Smooth muscle cell (in vitro differentiated cells): Measurements from ENCODE around the gene NEURL1B. TPM values are rescaled to one million over a fixed set of nuclear protein-coding genes. Genes with fewer than 3 reads are reported as not detected.

Experiments used
- DNase-seq: peaks from one replicate; lab custom pipeline; 2025; ENCODE audit not compliant: unreplicated experiment; lab: John Stamatoyannopoulos, UW
- H2AFZ ChIP-seq: fragments of 200-600 bp; sonication (generic); 2 replicates; pipeline ENCODE4 v1.6.0; 2016; ENCODE audit warnings: antibody characterized with exemption, low read depth, mild to moderate bottlenecking
- H3F3A ChIP-seq: fragments of 200-600 bp; sonication (generic); 2 replicates; pipeline ENCODE4 v1.6.0; 2017; ENCODE audit warnings: antibody characterized with exemption, low read depth
- H3K27ac ChIP-seq: fragments of 200-600 bp; sonication (generic); 2 replicates; pipeline ENCODE4 v1.5.1; 2016; ENCODE audit warnings: low read depth, mild to moderate bottlenecking
- H3K27me3 ChIP-seq: fragments of 200-600 bp; sonication (generic); 2 replicates; pipeline ENCODE4 v1.6.1; 2016; ENCODE audit warnings: low read depth, mild to moderate bottlenecking
- H3K36me3 ChIP-seq: fragments of 200-600 bp; sonication (generic); 2 replicates; pipeline ENCODE4 v1.5.1; 2016; ENCODE audit warnings: low read depth
- H3K4me1 ChIP-seq: fragments of 200-600 bp; sonication (generic); 2 replicates; pipeline ENCODE4 v1.5.1; 2016; ENCODE audit warnings: low read depth
- H3K4me2 ChIP-seq: fragments of 200-600 bp; sonication (generic); 2 replicates; pipeline ENCODE4 v1.6.0; 2016; ENCODE audit warnings: mild to moderate bottlenecking
- H3K4me3 ChIP-seq: fragments of 200-600 bp; sonication (generic); 2 replicates; pipeline ENCODE4 v1.5.1; 2016; ENCODE audit warnings: mild to moderate bottlenecking
- H3K79me2 ChIP-seq: fragments of 200-600 bp; sonication (generic); 2 replicates; pipeline ENCODE4 v1.6.0; 2016; ENCODE audit warnings: low read depth, mild to moderate bottlenecking
- H3K9ac ChIP-seq: fragments of 200-600 bp; sonication (generic); 2 replicates; pipeline ENCODE4 v1.6.0; 2016; ENCODE audit warnings: low read depth
- H3K9me3 ChIP-seq: fragments of 200-600 bp; sonication (generic); replicated peaks from 2 replicates; pipeline ENCODE4 v1.5.1; 2016; ENCODE audit warnings: low read depth
- H4K20me1 ChIP-seq: fragments of 200-600 bp; sonication (generic); 2 replicates; pipeline ENCODE4 v1.6.0; 2016; ENCODE audit warnings: low read depth
- CTCF ChIP-seq: fragments of 200-600 bp; sonication (generic); IDR thresholded peaks from 2 replicates; pipeline ENCODE4 v1.5.1; 2017; ENCODE audit warnings: borderline replicate concordance, mild to moderate bottlenecking, antibody characterized with exemption; ENCODE audit not compliant: insufficient read depth, poor library complexity, severe bottlenecking
- WGBS: methylation state at CpG from one replicate; pipeline ENCODE4 v1.1.7; 2016; ENCODE audit warnings: low lambda C conversion rate; 5-methylcytosine and 5-hydroxymethylcytosine counted together
- polyA plus RNA-seq: library from polyadenylated mRNA; unstranded; fragments of >200 nt; fragmentation: Nextera tagmentation; extraction: Ambion mirVana; gene quantifications from 2 replicates; pipeline ENCODE4 v1.2.1, GENCODE V29; 2016
- total RNA-seq: library from RNA; depleted of rRNA; stranded (reverse); fragments of >200 nt; gene quantifications from 2 replicates; pipeline ENCODE4 v1.2.3, GENCODE V29; 2014

The NEURL1B gene
- total and polyA plus RNA-seq, 2 experiments from 2014 or later, result 3.7 to 10.0 TPM

- H3K27ac ChIP-seq, result no peak overlapping the region
Measured at GRCh38 chr5:172605466-172605865, 35.6 kb upstream of the NEURL1B start.

GRCh38 chr5:172606156-172606785, 34.8 kb upstream of the NEURL1B start:
- no peaks in the 10 kb centered on the region for H3F3A ChIP-seq
- WGBS, result 82% methylated on average over 4 of the region's 4 CpGs
- no peaks in the 10 kb centered on the region for H3K79me2 ChIP-seq
- no peaks in the 10 kb centered on the region for H3K27me3 ChIP-seq
- H3K9ac ChIP-seq, result no peak overlapping the region
- no peak for DNase-seq
- H3K4me2 ChIP-seq, result no peak overlapping the region
- H2AFZ ChIP-seq, result no peak overlapping the region
- TF ChIP-seq CTCF, result no peak
- H3K9me3 ChIP-seq, result no peaks in the 10 kb centered on the region
- H3K4me1 ChIP-seq, result peaks cover 15% of the 10 kb centered on the region
- no peak overlapping the region for H3K27ac ChIP-seq
- H3K36me3 ChIP-seq, result no peaks in the 10 kb centered on the region
- H3K4me3 ChIP-seq, result no peak overlapping the region
- no peaks in the 10 kb centered on the region for H4K20me1 ChIP-seq

More at GRCh38 chr5:172605466-172605865, 35.6 kb upstream of the NEURL1B start:
- no peaks in the 10 kb centered on the region for H3K27me3 ChIP-seq
- H3K36me3 ChIP-seq, result no peaks in the 10 kb centered on the region
- no peak overlapping the region for H2AFZ ChIP-seq
- no peak for DNase-seq
- H3K9me3 ChIP-seq, result no peaks in the 10 kb centered on the region
- no peak overlapping the region for H3K4me2 ChIP-seq
- no peaks in the 10 kb centered on the region for H3F3A ChIP-seq
- H4K20me1 ChIP-seq, result no peaks in the 10 kb centered on the region
- no peak overlapping the region for H3K4me3 ChIP-seq
- peaks cover 15% of the 10 kb centered on the region for H3K4me1 ChIP-seq
- no peak for TF ChIP-seq CTCF
- H3K9ac ChIP-seq, result no peak overlapping the region
- H3K79me2 ChIP-seq, result no peaks in the 10 kb centered on the region

GRCh38 chr5:172607213-172607793, 33.8 kb upstream of the NEURL1B start:
- no peak for TF ChIP-seq CTCF

GRCh38 chr5:172608773-172609172, 32.3 kb upstream of the NEURL1B start:
- Histone ChIP-seq H2AFZ (no peak overlapping the region), H3K27ac (no peak overlapping the region), H3K9ac (no peak overlapping the region), H3F3A (no peaks in the 10 kb centered on the region), H4K20me1 (no peaks in the 10 kb centered on the region), H3K27me3 (no peaks in the 10 kb centered on the region), H3K4me2 (no peak overlapping the region), H3K36me3 (no peaks in the 10 kb centered on the region), H3K9me3 (no peaks in the 10 kb centered on the region), H3K4me1 (peaks cover under 1% of the 10 kb centered on the region), H3K79me2 (no peaks in the 10 kb centered on the region), H3K4me3 (no peak overlapping the region)
- WGBS, result 98% methylated on average over 3 of the region's 3 CpGs
- no peak for TF ChIP-seq CTCF
- no peak for DNase-seq

More at GRCh38 chr5:172607213-172607793, 33.8 kb upstream of the NEURL1B start:
- H4K20me1 ChIP-seq, result no peaks in the 10 kb centered on the region
- no peaks in the 10 kb centered on the region for H3K27me3 ChIP-seq
- H3K9ac ChIP-seq, result no peak overlapping the region
- peaks cover 14% of the 10 kb centered on the region for H3K4me1 ChIP-seq
- DNase-seq, result no peak
- H3K9me3 ChIP-seq, result no peaks in the 10 kb centered on the region
- no peaks in the 10 kb centered on the region for H3K79me2 ChIP-seq
- H3K4me3 ChIP-seq, result no peak overlapping the region
- H3K36me3 ChIP-seq, result no peaks in the 10 kb centered on the region
- no peaks in the 10 kb centered on the region for H3F3A ChIP-seq
- H3K27ac ChIP-seq, result no peak overlapping the region
- WGBS, result 88% methylated on average over 6 of the region's 6 CpGs
- no peak overlapping the region for H3K4me2 ChIP-seq
- H2AFZ ChIP-seq, result no peak overlapping the region
